ENCODE measurements around the gene LZTS2. TPM values are rescaled to one million over a fixed set of nuclear protein-coding genes. Genes with fewer than 3 reads are reported as not detected.

Gene LZTS2
- total RNA-seq, 1 experiment from 2014 or later = 93.0 TPM

GRCh38 chr10:100997360-100998182 lies 2.0 kb upstream of the LZTS2 start:
- peak overlapping the region; percentile 98 for H3K4me2 ChIP-seq (ENCODE audit: low read length)
- CTCF ChIA-PET = interaction anchor here (0.7 to 8.3 kb wide), 20 partner anchors 9 to 842 kb away, joined by 3 to 118 read pairs (median 4); partner anchors contain the start of genes MRPL43, PDZD7, SFXN3 and TWNK
- ATAC-seq = peak; percentile 59
- H4K20me1 ChIP-seq (ENCODE audit: insufficient read depth) = no peaks in the 10 kb centered on the region
- H3K4me3 ChIP-seq (replicated peaks in 1 of 2; ENCODE audit: low read depth in 1 of 2, low read length in 2 of 2) = peak overlapping the region; percentile 88 to 92
- H3K27ac ChIP-seq (ENCODE audit: low read depth, low read length) = peak overlapping the region; percentile 87
- H3K79me2 ChIP-seq (ENCODE audit: insufficient read depth, low read length) = peaks cover 39% of the 10 kb centered on the region
- H3K9ac ChIP-seq (ENCODE audit: low read length) = peak overlapping the region; percentile 94
- no peak overlapping the region for H2AFZ ChIP-seq (ENCODE audit: low read depth, low read length, poor library complexity, severe bottlenecking)
- RAD21 ChIA-PET (ENCODE audit: low non-redundant PET in 1 of 2, low total read pairs in 2 of 2, uncharacterized antibody in 2 of 2, unreplicated experiment in 2 of 2) = interaction anchor here (0.6 to 2.4 kb wide), 6 partner anchors 12 to 60 kb away, joined by 3 to 10 read pairs (median 4); no protein-coding TSS in a partner anchor
- peaks cover 21 to 62% of the 10 kb centered on the region in 2 experiments for H3K4me1 ChIP-seq (ENCODE audit: control insufficient read depth in 1 of 2, insufficient read depth in 2 of 2, low read length in 2 of 2)
- H3K9me2 ChIP-seq (ENCODE audit: insufficient read depth) = no peaks in the 10 kb centered on the region
- no peaks in the 10 kb centered on the region for H3K9me3 ChIP-seq (ENCODE audit: control insufficient read depth in 1 of 2, insufficient read depth in 1 of 2, low read depth in 1 of 2, low read length in 2 of 2)
- POLR2A ChIA-PET = interaction anchor here (0.6 to 1.4 kb wide), 10 partner anchors 9 to 651 kb away, joined by 3 to 9 read pairs (median 5); partner anchors contain the start of genes MRPL43, PDZD7, SCD and SFXN3
- no peaks in the 10 kb centered on the region for H3K27me3 ChIP-seq (ENCODE audit: insufficient read depth, low read length)
- DNase-seq (ENCODE audit: low read depth, low spot score) = peak; percentile 76
- BruUV-seq (replicated peaks) = no TSS peak
- H3K36me3 ChIP-seq (ENCODE audit: control insufficient read depth in 1 of 2, insufficient read depth in 2 of 2, low read length in 2 of 2) = peaks cover 6 to 22% of the 10 kb centered on the region in 2 experiments; a peak in 2 of 4 replicates
- intact Hi-C loops (cut with micrococcal nuclease) = no loop called here
- TF ChIP-seq CBX3 (IDR thresholded peaks at IDR 0.05; ENCODE audit: low read depth) (no peak), CTCF (IDR thresholded peaks at IDR 0.05 in 2 of 3, conservative IDR thresholded peaks at IDR 0.05 in 1 of 3; ENCODE audit: borderline replicate concordance in 1 of 3, insufficient read depth in 1 of 3, low read depth in 2 of 3, low read length in 2 of 3) (peak in 2 of 3 experiments; percentile 98 to 99; a peak in 4 of 6 replicates), CEBPB (IDR thresholded peaks at IDR 0.05; ENCODE audit: low read depth) (no peak), EZH2phosphoT487 (IDR thresholded peaks at IDR 0.05; ENCODE audit: borderline replicate concordance) (no peak), SRF (IDR thresholded peaks at IDR 0.05; ENCODE audit: low read depth) (no peak), ZFX (IDR thresholded peaks at IDR 0.05) (peak; percentile 88), SP1 (IDR thresholded peaks at IDR 0.05; ENCODE audit: low read depth) (no peak), REST (IDR thresholded peaks at IDR 0.05; ENCODE audit: low read depth) (no peak), SIN3A (IDR thresholded peaks at IDR 0.05; ENCODE audit: low read depth) (no peak), FOSL1 (IDR thresholded peaks at IDR 0.05; ENCODE audit: low read depth) (no peak), TCF7L2 (IDR thresholded peaks at IDR 0.05; ENCODE audit: borderline replicate concordance, extremely low read depth, insufficient read depth, insufficient read length) (no peak), YY1 (IDR thresholded peaks at IDR 0.05; ENCODE audit: extremely low read depth, insufficient replicate concordance, low read depth, low read length) (peak; percentile 71), ATF3 (IDR thresholded peaks at IDR 0.05) (no peak), ZBTB33 (IDR thresholded peaks at IDR 0.05; ENCODE audit: extremely low read depth, insufficient replicate concordance, low read length) (peak; percentile 12), POLR2AphosphoS5 (IDR thresholded peaks at IDR 0.05; ENCODE audit: low read depth, low read length) (peak; percentile 81), POLR2A (IDR thresholded peaks at IDR 0.05; ENCODE audit: borderline replicate concordance, extremely low read depth, insufficient read depth, insufficient read length) (peak; percentile 16), RAD21 (IDR thresholded peaks at IDR 0.05; ENCODE audit: low read depth) (no peak), EZH2 (IDR thresholded peaks at IDR 0.05) (no peak)
